SJCRH30 (cell line): ENCODE results near the gene RELL1. TPM values are rescaled to one million over a fixed set of nuclear protein-coding genes. Genes with fewer than 3 reads are reported as not detected.

ENCODE experiments used
- DNase-seq, 2 experiments: peaks; one replicate each; pipeline ENCODE4 v3.0.0-alpha.2; 2015 to 2020
- H3K27ac ChIP-seq: fragments of 250-450 bp; sonication (Bioruptor Pico); 2 replicates; pipeline ENCODE4 v1.5.1; 2020; ENCODE audit warnings: mild to moderate bottlenecking, moderate library complexity
- H3K27me3 ChIP-seq: fragments of 250-450 bp; sonication (Bioruptor Pico); 2 replicates; pipeline ENCODE4 v1.5.1; 2020; ENCODE audit warnings: mild to moderate bottlenecking, moderate library complexity
- H3K36me3 ChIP-seq: fragments of 250-450 bp; sonication (Bioruptor Pico); 2 replicates; pipeline ENCODE4 v1.5.1; 2020; ENCODE audit warnings: mild to moderate bottlenecking, moderate library complexity
- H3K4me1 ChIP-seq: fragments of 250-450 bp; sonication (Bioruptor Pico); 2 replicates; pipeline ENCODE4 v1.5.1; 2020; ENCODE audit warnings: mild to moderate bottlenecking, moderate library complexity
- H3K4me3 ChIP-seq: fragments of 250-450 bp; sonication (Bioruptor Pico); 2 replicates; pipeline ENCODE4 v1.5.1; 2020; ENCODE audit warnings: mild to moderate bottlenecking, moderate library complexity
- H3K9me3 ChIP-seq: fragments of 250-450 bp; sonication (Bioruptor Pico); replicated peaks from 2 replicates; pipeline ENCODE4 v1.5.1; 2020; ENCODE audit warnings: mild to moderate bottlenecking, moderate library complexity
- total RNA-seq: library from RNA; depleted of rRNA; stranded (reverse); fragments of >200 nt; shearing (Covaris generic); gene quantifications from 2 replicates; pipeline ENCODE4 v1.2.3, GENCODE V29; 2014

Gene RELL1
- total RNA-seq, 1 experiment from 2014 or later = 83.7 TPM

- H3K36me3 ChIP-seq = peaks cover 25% of the 10 kb centered on the region
- peaks cover 4% of the 10 kb centered on the region for H3K4me1 ChIP-seq
- no peaks in the 10 kb centered on the region for H3K27me3 ChIP-seq
- no peak overlapping the region for H3K4me3 ChIP-seq
- H3K9me3 ChIP-seq = no peaks in the 10 kb centered on the region
- H3K27ac ChIP-seq = no peak overlapping the region
- DNase-seq = peak in 1 of 2 experiments; percentile 20
Observed at GRCh38 chr4:37648084-37648817, 37.9 kb downstream of the RELL1 start.

- H3K9me3 ChIP-seq = no peaks in the 10 kb centered on the region
- peaks cover 4% of the 10 kb centered on the region for H3K4me1 ChIP-seq
- no peak for DNase-seq
- H3K4me3 ChIP-seq = no peak overlapping the region
- no peak overlapping the region for H3K27ac ChIP-seq
- peaks cover 28% of the 10 kb centered on the region for H3K36me3 ChIP-seq
- no peaks in the 10 kb centered on the region for H3K27me3 ChIP-seq
Observed at GRCh38 chr4:37646247-37646646, 39.9 kb downstream of the RELL1 start.

- H3K27me3 ChIP-seq = no peaks in the 10 kb centered on the region
- H3K27ac ChIP-seq = no peak overlapping the region
- peaks cover 29% of the 10 kb centered on the region for H3K36me3 ChIP-seq
- no peak for DNase-seq
- H3K9me3 ChIP-seq = no peaks in the 10 kb centered on the region
- H3K4me1 ChIP-seq = peaks cover 4% of the 10 kb centered on the region
- H3K4me3 ChIP-seq = no peak overlapping the region
Observed at GRCh38 chr4:37645736-37646135, 40.4 kb downstream of the RELL1 start.

- Histone ChIP-seq H3K36me3 (peaks cover 33% of the 10 kb centered on the region), H3K4me1 (peaks cover 4% of the 10 kb centered on the region), H3K27me3 (no peaks in the 10 kb centered on the region), H3K27ac (no peak overlapping the region), H3K4me3 (no peak overlapping the region), H3K9me3 (no peaks in the 10 kb centered on the region)
- no peak for DNase-seq
Observed at GRCh38 chr4:37644962-37645361, 41.2 kb downstream of the RELL1 start.

DNA sequence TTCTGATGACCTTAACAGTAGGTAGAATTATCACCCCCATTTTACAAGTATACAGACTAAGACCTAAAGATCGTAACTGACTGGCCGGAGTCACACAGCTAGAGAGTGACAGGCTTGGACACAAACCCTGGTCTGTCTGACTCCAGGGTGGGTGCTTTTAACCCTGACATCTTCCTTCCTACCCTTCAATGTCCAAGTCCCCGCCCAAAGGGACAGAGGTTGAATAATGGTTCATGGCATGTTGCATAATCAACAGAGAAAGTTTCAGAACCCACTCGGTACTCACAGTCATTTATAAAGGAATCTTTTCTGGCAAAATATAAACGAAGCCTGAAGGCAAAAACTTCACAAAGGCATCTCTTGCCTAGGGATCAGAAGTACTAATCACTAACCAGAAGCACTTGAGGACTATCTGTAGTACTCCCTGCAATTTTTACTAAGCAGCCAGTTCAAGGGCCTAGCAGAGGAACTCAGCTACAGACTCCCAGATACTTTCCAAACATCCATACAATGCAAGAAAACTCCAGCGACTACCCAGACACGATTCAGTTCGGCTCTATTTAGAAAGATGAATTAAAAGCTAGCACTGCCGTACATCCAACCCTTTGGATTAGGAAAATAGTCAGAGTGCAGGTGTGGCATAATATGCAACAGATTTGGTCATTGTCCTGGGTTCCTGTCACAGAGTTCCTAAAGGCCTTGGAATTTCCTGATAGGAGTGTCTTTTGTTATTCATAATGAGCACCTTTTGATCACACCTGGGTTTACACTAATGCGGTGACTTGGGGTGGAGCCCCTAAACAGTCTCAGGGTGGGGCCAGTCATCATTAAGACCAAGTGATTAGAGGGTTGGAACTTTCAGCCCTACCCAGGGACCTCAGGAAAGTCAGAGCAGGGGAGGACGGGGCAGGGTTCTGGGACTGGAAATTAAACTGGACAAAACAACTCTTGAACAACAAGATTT is 44.0 kb downstream of the RELL1 start:
- DNase-seq = no peak

GRCh38 chr4:37641352-37641751 is 44.8 kb downstream of the RELL1 start:
- no peak overlapping the region for H3K27ac ChIP-seq
- no peaks in the 10 kb centered on the region for H3K27me3 ChIP-seq
- no peak for DNase-seq
- no peak overlapping the region for H3K4me3 ChIP-seq
- no peaks in the 10 kb centered on the region; the same call in 1 of the 2 replicates for H3K4me1 ChIP-seq
- H3K9me3 ChIP-seq = no peaks in the 10 kb centered on the region
- H3K36me3 ChIP-seq = peaks cover 39% of the 10 kb centered on the region

More for the DNA sequence above, 44.0 kb downstream of the RELL1 start:
- no peaks in the 10 kb centered on the region; the same call in 1 of the 2 replicates for H3K4me1 ChIP-seq
- no peak overlapping the region for H3K27ac ChIP-seq
- peaks cover 41% of the 10 kb centered on the region for H3K36me3 ChIP-seq
- no peak overlapping the region for H3K4me3 ChIP-seq
- H3K9me3 ChIP-seq = no peaks in the 10 kb centered on the region
- H3K27me3 ChIP-seq = no peaks in the 10 kb centered on the region

DNA sequence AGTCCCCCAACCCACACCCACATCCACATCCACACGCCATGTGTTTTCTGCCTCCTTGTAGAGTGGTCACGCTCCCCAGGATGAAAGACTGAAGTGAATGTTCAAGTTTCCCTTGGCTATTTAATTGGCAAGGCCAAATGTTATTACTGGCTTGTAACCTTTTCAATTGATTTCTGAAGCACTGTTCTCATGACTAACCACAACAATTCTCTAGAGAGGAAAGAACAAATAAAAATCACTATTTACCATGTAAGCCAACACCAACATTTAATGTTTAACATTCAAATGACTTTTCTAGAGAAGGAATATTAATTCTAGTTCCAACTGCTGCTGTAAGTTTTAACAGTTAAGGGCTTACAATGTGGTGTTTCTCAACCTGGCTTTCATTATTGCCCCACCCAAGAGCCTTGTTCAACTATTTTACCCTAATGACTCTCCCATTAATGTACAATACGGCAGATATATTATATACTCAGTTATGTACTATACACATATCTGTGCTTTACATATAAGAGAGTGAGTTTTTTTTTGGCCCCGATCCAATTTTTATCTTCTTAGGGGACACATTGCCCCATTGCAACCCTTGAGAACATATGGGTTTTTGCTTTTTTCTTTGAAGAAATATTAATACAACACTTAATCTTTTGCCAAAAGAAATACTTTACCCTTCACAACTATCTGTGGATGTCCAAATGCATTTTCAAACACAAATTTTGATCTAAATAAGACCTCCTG is 46.5 kb downstream of the RELL1 start:
- no peaks in the 10 kb centered on the region for H3K9me3 ChIP-seq
- no peaks in the 10 kb centered on the region for H3K27me3 ChIP-seq
- H3K4me3 ChIP-seq = no peak overlapping the region
- H3K36me3 ChIP-seq = peaks cover 46% of the 10 kb centered on the region
- no peaks in the 10 kb centered on the region; the same call in 1 of the 2 replicates for H3K4me1 ChIP-seq
- no peak overlapping the region for H3K27ac ChIP-seq
- peak in 1 of 2 experiments; percentile 35 for DNase-seq

GRCh38 chr4:37635155-37635554 is 51.0 kb downstream of the RELL1 start:
- Histone ChIP-seq H3K9me3 (no peaks in the 10 kb centered on the region), H3K4me1 (no peaks in the 10 kb centered on the region; the same call in 1 of the 2 replicates), H3K27me3 (no peaks in the 10 kb centered on the region), H3K27ac (no peak overlapping the region), H3K4me3 (no peak overlapping the region), H3K36me3 (peaks cover 73% of the 10 kb centered on the region)
- DNase-seq = no peak

DNA sequence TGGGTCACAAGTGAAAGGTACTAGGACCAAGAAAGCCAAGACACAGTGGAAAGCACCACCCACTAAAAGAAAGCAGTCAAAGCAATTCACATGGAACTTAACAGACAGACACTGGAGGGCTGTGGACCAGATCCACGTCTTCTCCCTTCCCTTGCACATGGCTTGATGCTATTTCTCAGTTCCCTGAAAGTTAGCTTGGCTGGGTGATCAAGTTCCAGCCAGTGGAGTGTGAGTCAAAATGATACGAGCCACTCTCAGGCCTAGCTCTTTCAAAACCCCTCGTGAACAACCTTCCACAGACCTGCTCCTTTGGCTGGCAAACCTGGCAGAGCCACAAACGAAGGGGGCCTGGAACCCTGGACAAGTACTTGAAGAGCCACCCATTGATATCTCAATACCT is 52.0 kb downstream of the RELL1 start:
- H3K9me3 ChIP-seq = no peaks in the 10 kb centered on the region
- H3K4me3 ChIP-seq = no peak overlapping the region
- DNase-seq = no peak
- H3K36me3 ChIP-seq = peaks cover 66% of the 10 kb centered on the region
- H3K27ac ChIP-seq = no peak overlapping the region
- H3K4me1 ChIP-seq = no peaks in the 10 kb centered on the region
- no peaks in the 10 kb centered on the region for H3K27me3 ChIP-seq

DNA sequence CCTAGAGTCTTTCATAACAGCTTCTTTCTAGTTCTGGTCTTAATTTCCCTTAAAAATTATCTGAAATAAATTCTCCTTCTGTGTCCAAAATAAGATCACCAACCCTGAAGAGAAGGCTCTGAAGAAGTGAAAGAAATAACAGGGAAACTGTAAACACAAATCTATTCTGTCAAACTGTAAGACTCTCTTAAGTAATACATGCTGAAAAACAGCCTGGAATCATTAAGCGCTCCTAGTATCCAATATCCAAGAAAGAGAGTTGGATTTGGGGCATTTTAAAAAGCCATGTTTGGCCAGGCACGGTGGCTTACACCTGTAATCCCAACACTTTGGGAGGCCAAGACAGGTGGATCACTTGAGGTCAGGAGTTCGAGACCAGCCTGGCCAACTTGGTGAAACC is 53.3 kb downstream of the RELL1 start:
- Histone ChIP-seq H3K4me3 (no peak overlapping the region), H3K27ac (no peak overlapping the region), H3K36me3 (peaks cover 66% of the 10 kb centered on the region), H3K9me3 (no peaks in the 10 kb centered on the region), H3K27me3 (no peaks in the 10 kb centered on the region), H3K4me1 (no peaks in the 10 kb centered on the region)
- no peak for DNase-seq

DNA sequence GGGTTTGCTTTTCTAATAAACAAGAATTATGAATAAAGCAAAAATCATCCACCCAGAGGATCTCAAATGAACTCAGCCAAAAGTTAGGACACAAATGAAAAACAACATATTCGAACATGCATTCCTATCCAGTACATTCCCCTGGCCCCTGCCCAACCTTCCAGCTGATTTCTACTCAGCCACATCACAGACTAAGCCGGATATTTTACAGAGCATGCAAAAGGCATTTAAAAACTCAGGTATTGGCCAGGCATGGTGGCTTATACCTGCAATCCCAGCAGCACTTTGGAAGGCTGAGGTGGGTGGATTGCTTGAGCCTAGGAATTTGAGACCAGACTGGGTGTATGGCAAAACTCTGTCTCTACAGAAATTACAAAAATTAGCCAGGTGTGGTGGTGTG is 54.6 kb downstream of the RELL1 start:
- Histone ChIP-seq H3K9me3 (no peaks in the 10 kb centered on the region), H3K4me1 (no peaks in the 10 kb centered on the region), H3K27ac (no peak overlapping the region), H3K36me3 (peaks cover 57% of the 10 kb centered on the region), H3K27me3 (no peaks in the 10 kb centered on the region), H3K4me3 (no peak overlapping the region)
- DNase-seq = no peak

DNA sequence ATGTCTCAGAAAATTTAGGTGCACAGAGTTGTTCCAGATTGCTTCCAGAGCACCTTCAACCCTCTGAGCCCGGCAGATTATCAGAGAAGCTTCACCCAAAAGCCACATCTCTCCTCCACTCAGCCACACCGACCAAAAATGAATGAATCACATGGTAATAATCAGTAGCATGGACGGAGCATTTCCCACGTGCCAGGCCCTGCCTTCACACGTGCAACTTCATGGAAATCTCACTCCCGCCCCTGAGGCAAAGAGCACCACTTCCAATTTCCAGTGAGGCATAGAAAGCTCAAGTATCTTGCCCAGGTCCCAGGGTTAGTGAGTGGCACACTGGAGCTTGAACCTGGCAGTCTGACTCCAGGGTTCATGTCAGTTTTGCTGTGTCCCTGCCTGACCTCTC is 56.5 kb downstream of the RELL1 start:
- H3K27me3 ChIP-seq = no peaks in the 10 kb centered on the region
- H3K36me3 ChIP-seq = peaks cover 60% of the 10 kb centered on the region
- DNase-seq = no peak
- no peak overlapping the region for H3K27ac ChIP-seq
- H3K4me3 ChIP-seq = no peak overlapping the region
- H3K4me1 ChIP-seq = no peaks in the 10 kb centered on the region
- no peaks in the 10 kb centered on the region for H3K9me3 ChIP-seq

- Histone ChIP-seq H3K9me3 (no peaks in the 10 kb centered on the region), H3K4me3 (no peak overlapping the region), H3K36me3 (peaks cover 55% of the 10 kb centered on the region), H3K4me1 (no peaks in the 10 kb centered on the region), H3K27me3 (no peaks in the 10 kb centered on the region), H3K27ac (no peak overlapping the region)
- DNase-seq = no peak
Observed at GRCh38 chr4:37628977-37629609, 57.1 kb downstream of the RELL1 start.

DNA sequence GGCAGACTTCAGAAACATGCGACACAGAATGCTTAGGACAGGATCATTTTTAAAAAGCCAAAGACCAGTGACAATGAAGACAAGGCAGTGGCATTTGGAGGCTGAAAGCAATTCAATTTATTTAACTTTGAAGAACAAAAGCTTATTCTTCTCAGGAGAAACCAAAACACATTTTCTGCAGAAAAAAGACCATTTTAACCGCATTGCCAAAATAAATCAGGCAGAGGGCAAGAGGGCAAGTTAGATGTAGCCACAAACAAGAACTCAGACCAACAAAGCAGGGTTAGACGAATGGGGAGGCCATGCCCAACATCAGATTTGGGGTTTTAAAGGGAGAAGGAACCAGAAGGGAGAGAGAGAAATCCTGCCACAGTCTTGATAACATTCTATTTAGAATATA is 58.9 kb downstream of the RELL1 start:
- H3K4me1 ChIP-seq = no peaks in the 10 kb centered on the region
- H3K36me3 ChIP-seq = peaks cover 48% of the 10 kb centered on the region
- no peak overlapping the region for H3K4me3 ChIP-seq
- H3K27ac ChIP-seq = no peak overlapping the region
- H3K9me3 ChIP-seq = no peaks in the 10 kb centered on the region
- no peak for DNase-seq
- H3K27me3 ChIP-seq = no peaks in the 10 kb centered on the region
